Lower leg skin (tissue), 4 donors: Measurements from ENCODE around the gene PNKD. TPM values are rescaled to one million over a fixed set of nuclear protein-coding genes. Genes with fewer than 3 reads are reported as not detected.

Source experiments
- DNase-seq, 2 donors: peaks; one replicate each; pipeline ENCODE4 v3.0.0-alpha.2; 2019; ENCODE audit warnings: low spot score in 2 of 2
- H3K4me3 ChIP-seq: fragments of 200-600 bp; sonication (generic); 2 replicates; pipeline ENCODE4 v1.5.1; 2017; ENCODE audit warnings: mild to moderate bottlenecking, low read depth; ENCODE audit not compliant: poor library complexity, severe bottlenecking
- POLR2A ChIP-seq, 2 donors: fragments of 450-650 bp; IDR thresholded peaks; one replicate each; pipeline ENCODE4 v1.6.1; 2016 to 2017; ENCODE audit warnings: antibody characterized with exemption in 2 of 2, mild to moderate bottlenecking in 1 of 2, moderate library complexity in 1 of 2
- WGBS, 2 donors: methylation state at CpG; one replicate each; pipeline ENCODE4 v1.1.5; 2018; 5-methylcytosine and 5-hydroxymethylcytosine counted together
- intact Hi-C: fragments of 100-400 bp; cut with DNase I; formaldehyde crosslinking; loops from one replicate; pipeline ENCODE4 v1.15.0; 2023; ENCODE audit warnings: low total_unique reads
- total RNA-seq, 4 donors: library from RNA; depleted of rRNA; stranded (reverse); fragments of >200 nt; gene quantifications; one replicate each; pipeline ENCODE4 v1.1.0, GENCODE V29; 2016
- TF ChIP-seq, protein P1 (sequence below), 3 donors: fragments of 450-650 bp; IDR thresholded peaks; one replicate each; pipeline ENCODE4 v1.5.1; 2016; ENCODE audit warnings: antibody characterized with exemption in 3 of 3, mild to moderate bottlenecking in 3 of 3, moderate library complexity in 2 of 3

PNKD gene
- total RNA-seq, 4 donors from 2014 or later: 26.6 to 60.6 (median 43.3) TPM

GRCh38 chr2:218325566-218326160 lies 55.3 kb downstream of the PNKD start:
- TF ChIP-seq, protein P1, sequence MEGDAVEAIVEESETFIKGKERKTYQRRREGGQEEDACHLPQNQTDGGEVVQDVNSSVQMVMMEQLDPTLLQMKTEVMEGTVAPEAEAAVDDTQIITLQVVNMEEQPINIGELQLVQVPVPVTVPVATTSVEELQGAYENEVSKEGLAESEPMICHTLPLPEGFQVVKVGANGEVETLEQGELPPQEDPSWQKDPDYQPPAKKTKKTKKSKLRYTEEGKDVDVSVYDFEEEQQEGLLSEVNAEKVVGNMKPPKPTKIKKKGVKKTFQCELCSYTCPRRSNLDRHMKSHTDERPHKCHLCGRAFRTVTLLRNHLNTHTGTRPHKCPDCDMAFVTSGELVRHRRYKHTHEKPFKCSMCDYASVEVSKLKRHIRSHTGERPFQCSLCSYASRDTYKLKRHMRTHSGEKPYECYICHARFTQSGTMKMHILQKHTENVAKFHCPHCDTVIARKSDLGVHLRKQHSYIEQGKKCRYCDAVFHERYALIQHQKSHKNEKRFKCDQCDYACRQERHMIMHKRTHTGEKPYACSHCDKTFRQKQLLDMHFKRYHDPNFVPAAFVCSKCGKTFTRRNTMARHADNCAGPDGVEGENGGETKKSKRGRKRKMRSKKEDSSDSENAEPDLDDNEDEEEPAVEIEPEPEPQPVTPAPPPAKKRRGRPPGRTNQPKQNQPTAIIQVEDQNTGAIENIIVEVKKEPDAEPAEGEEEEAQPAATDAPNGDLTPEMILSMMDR (IDR thresholded peaks at IDR 0.05): no peak
- TF ChIP-seq POLR2A (IDR thresholded peaks at IDR 0.05): no peak
- no peak overlapping the region for H3K4me3 ChIP-seq
- DNase-seq: no peak
- WGBS, 2 donors: 76 to 77% methylated on average over 4 of the region's 4 CpGs
- intact Hi-C loops: no loop called here

DNA sequence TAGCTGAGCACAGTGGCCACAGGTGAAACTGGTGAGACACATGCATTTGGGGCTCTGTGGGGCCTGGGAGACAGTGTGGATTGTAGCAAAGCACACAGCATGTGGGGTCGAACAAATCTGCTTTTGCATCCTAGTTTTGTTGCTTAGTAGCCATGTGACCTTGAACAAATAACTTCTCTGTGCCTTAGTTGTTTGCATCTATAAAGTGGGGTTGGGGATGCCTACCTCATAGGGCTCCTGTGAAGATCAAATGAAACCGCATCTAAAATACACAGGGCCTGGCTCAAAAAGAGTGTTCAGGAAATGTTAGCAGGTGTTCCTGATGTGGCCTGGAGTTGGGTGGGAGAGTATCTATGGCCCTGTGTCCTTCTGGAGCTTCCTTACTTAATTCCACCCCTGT lies 56.0 kb downstream of the PNKD start:
- TF ChIP-seq, protein P1 (IDR thresholded peaks at IDR 0.05): no peak
- no peak for TF ChIP-seq POLR2A (IDR thresholded peaks at IDR 0.05)
- H3K4me3 ChIP-seq: no peak overlapping the region
- 92 to 100% methylated on average over 2 of the region's 2 CpGs for WGBS, 2 donors
- no peak for DNase-seq
- intact Hi-C loops: no loop called here

DNA sequence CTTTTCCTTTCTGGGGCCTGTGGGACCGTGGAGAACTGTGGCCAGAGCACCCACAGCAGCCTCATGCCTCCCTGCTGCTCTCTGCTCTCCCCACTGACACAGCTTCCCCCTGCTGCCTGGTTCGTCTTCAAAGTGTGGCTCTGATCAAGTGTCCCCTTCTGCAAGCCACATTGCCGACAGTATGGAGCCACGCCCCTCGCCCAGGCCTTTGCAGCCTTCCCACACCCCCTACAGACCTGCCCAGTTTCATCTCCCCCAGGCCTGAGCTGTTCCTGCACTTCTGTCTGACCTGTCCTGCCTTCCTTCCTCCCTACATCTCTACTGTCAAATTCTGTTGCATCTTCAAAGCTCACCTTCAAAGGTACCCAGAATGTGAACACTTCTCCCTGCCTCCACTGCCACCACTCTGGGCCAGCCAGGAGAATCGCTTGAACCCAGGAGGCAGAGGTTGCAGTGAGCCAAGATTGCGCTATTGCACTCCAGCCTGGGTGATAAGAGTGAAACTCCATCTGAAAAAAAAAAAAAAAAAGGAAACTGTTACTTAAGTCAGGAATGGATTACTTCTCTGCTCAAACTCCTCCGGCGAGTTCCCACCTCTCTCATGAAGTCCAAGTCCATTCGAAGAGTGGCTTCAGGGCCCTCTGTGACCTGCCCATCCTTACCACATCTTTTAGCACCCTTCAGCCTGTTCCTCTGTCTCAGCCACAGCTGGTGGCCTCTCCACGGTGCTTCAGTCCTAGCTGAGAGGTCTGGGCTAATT lies 57.3 kb downstream of the PNKD start:
- TF ChIP-seq, protein P1 (IDR thresholded peaks at IDR 0.05): no peak
- no peak for TF ChIP-seq POLR2A (IDR thresholded peaks at IDR 0.05)
- H3K4me3 ChIP-seq: no peak overlapping the region
- intact Hi-C loops: no loop called here
- WGBS, 2 donors: 72 to 82% methylated on average over 11 of the region's 11 CpGs
- DNase-seq: no peak

DNA sequence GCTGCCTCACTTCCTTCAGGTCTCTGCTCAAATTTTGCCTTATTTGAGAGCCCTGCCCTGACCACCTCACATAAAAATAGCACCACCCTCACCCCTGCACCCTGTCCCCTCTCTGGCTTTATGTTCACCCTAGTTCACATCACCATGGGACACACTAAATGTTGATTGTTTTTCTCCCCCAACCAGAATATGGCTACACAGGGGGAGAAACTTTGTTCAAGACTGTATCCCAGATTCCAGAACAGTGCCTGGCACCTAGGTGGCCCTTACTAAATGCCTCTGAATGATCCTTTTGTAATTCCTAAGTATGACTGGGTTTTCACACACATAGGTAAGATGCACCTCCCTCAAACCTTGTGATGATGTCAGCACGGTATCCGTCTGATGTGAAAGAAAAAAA lies 58.0 kb downstream of the PNKD start:
- intact Hi-C loops: no loop called here
- 82 to 98% methylated on average over 2 of the region's 2 CpGs for WGBS, 2 donors
- TF ChIP-seq, protein P1 (IDR thresholded peaks at IDR 0.05): no peak
- TF ChIP-seq POLR2A (IDR thresholded peaks at IDR 0.05): no peak
- H3K4me3 ChIP-seq: no peak overlapping the region
- no peak for DNase-seq

GRCh38 chr2:218329027-218329825 lies 58.9 kb downstream of the PNKD start:
- H3K4me3 ChIP-seq: no peak overlapping the region
- intact Hi-C loops: no loop called here
- TF ChIP-seq, protein P1 (IDR thresholded peaks at IDR 0.05): no peak
- TF ChIP-seq POLR2A (IDR thresholded peaks at IDR 0.05): no peak
- DNase-seq: no peak
- WGBS, 2 donors: 85 to 87% methylated on average over 16 to 17 of the region's 18 CpGs
